SU-DHL-6 (cell line): Measurements from ENCODE around the gene KRTAP5-6.
"Not testable (repeated sequence)": the region's sequence is repeated elsewhere in the genome, so short reads cannot be mapped to it uniquely, and the experiment has no call there.

Experiments used
- H2AFZ ChIP-seq: fragments of 200-600 bp; sonication (generic); 2 replicates; pipeline ENCODE4 v1.6.1; 2014; ENCODE audit warnings: low read depth, mild to moderate bottlenecking, moderate library complexity, mixed read lengths, antibody characterized with exemption, low read length; ENCODE audit not compliant: severe bottlenecking
- H3F3A ChIP-seq: fragments of 200-600 bp; shearing (Covaris generic); 2 replicates; pipeline ENCODE4 v1.6.0; 2016; ENCODE audit warnings: antibody characterized with exemption, mild to moderate bottlenecking; ENCODE audit not compliant: insufficient read depth
- H3K27ac ChIP-seq: fragments of 200-600 bp; sonication (generic); 2 replicates; pipeline ENCODE4 v1.5.1; 2016; ENCODE audit warnings: low read depth, mild to moderate bottlenecking, low read length, moderate library complexity, mixed read lengths
- H3K27me3 ChIP-seq: fragments of 200-600 bp; sonication (generic), shearing (Covaris generic); 2 replicates; pipeline ENCODE4 v1.6.0; 2014; ENCODE audit warnings: mild to moderate bottlenecking, low read length
- H3K36me3 ChIP-seq: fragments of 200-600 bp; sonication (generic); 2 replicates; pipeline ENCODE4 v1.6.1; 2014; ENCODE audit warnings: mild to moderate bottlenecking, low read length, mixed read lengths
- H3K4me2 ChIP-seq: fragments of 300-600, 200-600 bp; shearing (Covaris generic), sonication (generic); 2 replicates; pipeline ENCODE4 v1.6.0; 2014; ENCODE audit warnings: low read length, low read depth, mild to moderate bottlenecking; ENCODE audit not compliant: poor library complexity, severe bottlenecking
- H3K4me3 ChIP-seq: fragments of 200-600 bp; sonication (generic); 2 replicates; pipeline ENCODE4 v1.5.1; 2014; ENCODE audit warnings: antibody characterized with exemption, low read length, mild to moderate bottlenecking, mixed read lengths; ENCODE audit not compliant: insufficient read depth, poor library complexity, severe bottlenecking
- H3K79me2 ChIP-seq: fragments of 200-600 bp; sonication (generic); 2 replicates; pipeline ENCODE4 v1.6.1; 2014; ENCODE audit warnings: mild to moderate bottlenecking, low read length, moderate library complexity; ENCODE audit not compliant: insufficient read depth
- H3K9ac ChIP-seq: fragments of 200-600 bp; sonication (generic); 2 replicates; pipeline ENCODE4 v1.7.0; 2014; ENCODE audit warnings: mild to moderate bottlenecking, low read length
- H3K9me2 ChIP-seq: fragments of 200-600 bp; sonication (generic); replicated peaks from 2 replicates; pipeline ENCODE4 v1.6.1; 2014; ENCODE audit warnings: low read length; ENCODE audit not compliant: insufficient read depth
- H3K9me3 ChIP-seq: fragments of 200-600 bp; sonication (generic); 2 replicates; pipeline ENCODE4 v1.6.1; 2014; ENCODE audit warnings: low read length, mixed read lengths; ENCODE audit not compliant: insufficient read depth
- H4K20me1 ChIP-seq: fragments of 200-600 bp; sonication (generic); 2 replicates; pipeline ENCODE4 v1.6.1; 2014; ENCODE audit warnings: low read depth, mild to moderate bottlenecking, antibody characterized with exemption, low read length, moderate library complexity, mixed read lengths
- CTCF ChIP-seq: fragments of 200-600 bp; sonication (generic); IDR thresholded peaks from one replicate; pipeline ENCODE4 v1.5.1; 2017; ENCODE audit warnings: antibody characterized with exemption, mild to moderate bottlenecking, low read length, moderate library complexity; ENCODE audit not compliant: insufficient read depth, poor library complexity, severe bottlenecking
- EZH2phosphoT487 ChIP-seq: fragments of 200-600 bp; sonication (generic), shearing (Covaris generic); conservative IDR thresholded peaks from 2 replicates; pipeline ENCODE4 v1.6.1; 2018; ENCODE audit warnings: mild to moderate bottlenecking, antibody characterized with exemption, low read length, moderate library complexity, mixed read lengths

KRTAP5-6 gene

GRCh38 chr11:1669546-1670218 is 27.3 kb upstream of the KRTAP5-6 start:
- Histone ChIP-seq H3K27ac (no peak overlapping the region), H3K9ac (no peak overlapping the region), H3K79me2 (no peaks in the 10 kb centered on the region), H3K27me3 (no peaks in the 10 kb centered on the region), H3K9me2 (no peaks in the 10 kb centered on the region), H3K4me2 (no peak overlapping the region), H3K9me3 (no peaks in the 10 kb centered on the region), H3K36me3 (no peaks in the 10 kb centered on the region), H4K20me1 (no peaks in the 10 kb centered on the region), H3F3A (no peaks in the 10 kb centered on the region), H2AFZ (no peak overlapping the region), H3K4me3 (no peak overlapping the region)
- TF ChIP-seq CTCF (no peak), EZH2phosphoT487 (no peak)

GRCh38 chr11:1670457-1670856 is 26.5 kb upstream of the KRTAP5-6 start:
- not testable (repeated sequence) for H3K4me3 ChIP-seq, H3K27ac ChIP-seq, H3K36me3 ChIP-seq, H3K4me2 ChIP-seq, H3K27me3 ChIP-seq, H3K9me2 ChIP-seq, H2AFZ ChIP-seq, H4K20me1 ChIP-seq, H3K9me3 ChIP-seq, H3F3A ChIP-seq, H3K9ac ChIP-seq, H3K79me2 ChIP-seq

- no peaks in the 10 kb centered on the region for H3K27me3 ChIP-seq
- no peaks in the 10 kb centered on the region for H3K36me3 ChIP-seq
- no peak overlapping the region for H3K9ac ChIP-seq
- H3K79me2 ChIP-seq = no peaks in the 10 kb centered on the region
- H3F3A ChIP-seq = no peaks in the 10 kb centered on the region
- H3K9me2 ChIP-seq = no peaks in the 10 kb centered on the region
- no peak overlapping the region for H3K4me3 ChIP-seq
- H3K27ac ChIP-seq = no peak overlapping the region
- H3K4me2 ChIP-seq = no peak overlapping the region
- no peak overlapping the region for H2AFZ ChIP-seq
- H3K9me3 ChIP-seq = no peaks in the 10 kb centered on the region
- no peaks in the 10 kb centered on the region for H4K20me1 ChIP-seq
- TF ChIP-seq EZH2phosphoT487 (no peak), CTCF (no peak)
Measured at GRCh38 chr11:1670905-1671371, 26.1 kb upstream of the KRTAP5-6 start.

GRCh38 chr11:1671658-1672057 is 25.3 kb upstream of the KRTAP5-6 start:
- Histone ChIP-seq H3K27me3 (no peaks in the 10 kb centered on the region), H3K9me3 (no peaks in the 10 kb centered on the region), H3K36me3 (no peaks in the 10 kb centered on the region), H4K20me1 (no peaks in the 10 kb centered on the region), H3F3A (no peaks in the 10 kb centered on the region), H3K4me2 (no peak overlapping the region), H2AFZ (no peak overlapping the region), H3K79me2 (no peaks in the 10 kb centered on the region), H3K9ac (no peak overlapping the region), H3K9me2 (no peaks in the 10 kb centered on the region), H3K27ac (no peak overlapping the region), H3K4me3 (no peak overlapping the region)
- no peak for TF ChIP-seq CTCF
- TF ChIP-seq EZH2phosphoT487 = no peak
